Smooth muscle cell of the umbilical artery (primary cell): Measurements from ENCODE around the gene HNRNPL. TPM values are rescaled to one million over a fixed set of nuclear protein-coding genes. Genes with fewer than 3 reads are reported as not detected.

Experiments
- total RNA-seq: library from RNA; depleted of rRNA; stranded (reverse); fragments of >200 nt; gene quantifications from 2 replicates; pipeline ENCODE4 v1.2.3, GENCODE V29; 2014

Gene HNRNPL
- total RNA-seq: 128 and 209 TPM in 2 replicates

DNA sequence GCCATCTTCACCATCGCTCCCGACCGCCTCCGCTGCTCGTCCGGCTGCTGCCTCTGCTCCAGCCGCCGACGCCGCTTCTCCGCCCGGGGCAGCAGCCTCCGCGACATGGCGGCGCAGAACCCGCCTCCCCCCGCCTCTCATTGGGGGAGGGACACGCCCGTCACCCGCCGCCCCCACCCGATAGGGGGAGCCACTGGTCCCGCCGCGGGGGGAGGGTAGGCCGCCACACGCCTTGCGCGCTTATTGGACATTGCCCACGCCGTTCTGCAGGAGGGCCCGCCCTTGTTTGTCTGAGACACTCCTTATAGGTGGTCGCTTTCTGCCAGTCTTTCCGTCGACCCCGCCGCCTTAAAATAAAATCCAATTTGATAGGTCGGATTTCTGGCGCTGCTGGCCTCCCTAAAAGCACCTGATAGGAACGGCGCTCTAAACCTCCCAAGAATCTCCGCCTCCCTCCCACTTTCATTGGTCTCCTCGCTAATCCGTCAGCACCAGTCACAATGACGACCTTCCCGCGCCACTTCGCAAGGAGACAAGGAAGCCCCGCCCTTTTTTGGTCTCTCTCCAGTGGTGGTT, at the start of gene HNRNPL:
Gene HNRNPL, minus strand, starts transcription at position 127 of the 576 bp plus-strand sequence. Its CDS starts 20 bp downstream, at position 107.

DNA sequence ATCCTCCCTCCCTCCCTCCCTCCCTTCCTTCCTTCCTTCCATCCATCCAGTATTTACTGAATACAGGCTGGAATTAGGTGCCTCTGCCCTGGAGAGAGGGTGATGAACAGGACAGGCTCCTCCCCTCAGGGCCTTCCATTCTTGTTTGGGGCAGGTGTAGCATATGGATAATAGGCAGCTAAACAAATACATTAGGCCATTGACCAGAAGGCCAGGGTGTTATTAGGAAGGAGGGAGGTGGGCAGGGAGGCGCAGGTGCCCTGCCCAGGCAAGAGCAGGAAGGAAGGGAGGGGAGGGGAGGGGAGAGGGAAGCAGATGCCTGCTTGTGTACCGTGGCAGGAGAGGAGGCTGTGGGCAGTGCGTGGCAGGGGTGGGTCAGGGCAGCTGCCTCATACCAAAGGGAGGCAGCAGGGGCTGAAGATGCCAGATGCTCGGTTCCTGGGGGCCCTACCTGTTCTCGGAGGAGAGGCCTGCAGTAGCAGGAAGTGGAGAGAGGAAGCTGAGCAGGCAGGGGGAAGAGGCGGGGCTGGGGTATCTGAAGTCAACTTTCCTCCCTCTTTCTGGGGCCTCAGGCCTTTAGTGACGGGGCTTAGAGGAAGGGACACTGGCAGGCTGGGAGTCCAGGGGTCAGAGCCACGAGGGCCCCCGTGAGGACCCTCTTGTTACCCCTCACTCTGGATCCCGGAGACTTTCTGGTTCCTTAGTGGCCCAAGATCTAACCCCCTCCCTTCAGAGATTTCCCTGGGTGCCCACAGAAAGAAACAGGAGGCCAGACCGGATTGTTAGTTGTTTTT, 28.2 kb upstream of the HNRNPL start, which contains the start of gene RINL:
Gene RINL, minus strand, starts transcription at position 495 of the 794 bp plus-strand sequence. CDS start 1,533 bp downstream, outside the sequence.

DNA sequence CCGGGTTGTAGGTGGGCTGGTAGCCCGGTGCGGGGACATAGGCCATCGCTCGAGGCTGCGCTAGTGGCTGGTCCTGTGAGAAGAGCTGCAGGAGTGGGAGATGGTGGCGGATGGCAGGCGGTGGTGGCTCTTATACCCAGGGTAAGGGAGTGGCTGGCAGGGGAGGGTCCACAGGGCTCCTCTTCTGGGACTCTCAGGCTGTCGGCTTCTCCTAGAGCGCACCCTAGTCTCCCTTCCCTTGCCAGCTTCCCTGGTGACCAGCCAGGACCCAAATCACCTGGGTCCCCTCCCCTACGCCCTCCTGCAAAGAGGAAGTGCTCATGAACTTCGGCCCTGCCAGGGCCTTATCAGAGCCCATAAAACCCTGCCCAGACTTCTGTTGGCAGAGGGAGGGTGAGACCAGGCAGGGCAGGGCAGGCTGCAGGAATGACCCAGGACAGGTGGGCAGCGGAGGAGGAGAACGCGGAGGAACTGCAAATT, 36.9 kb downstream of the HNRNPL start, which contains the start of gene LGALS4:
Gene LGALS4, minus strand, starts transcription at position 105 of the 480 bp plus-strand sequence. Its CDS starts 59 bp downstream, at position 46.

DNA sequence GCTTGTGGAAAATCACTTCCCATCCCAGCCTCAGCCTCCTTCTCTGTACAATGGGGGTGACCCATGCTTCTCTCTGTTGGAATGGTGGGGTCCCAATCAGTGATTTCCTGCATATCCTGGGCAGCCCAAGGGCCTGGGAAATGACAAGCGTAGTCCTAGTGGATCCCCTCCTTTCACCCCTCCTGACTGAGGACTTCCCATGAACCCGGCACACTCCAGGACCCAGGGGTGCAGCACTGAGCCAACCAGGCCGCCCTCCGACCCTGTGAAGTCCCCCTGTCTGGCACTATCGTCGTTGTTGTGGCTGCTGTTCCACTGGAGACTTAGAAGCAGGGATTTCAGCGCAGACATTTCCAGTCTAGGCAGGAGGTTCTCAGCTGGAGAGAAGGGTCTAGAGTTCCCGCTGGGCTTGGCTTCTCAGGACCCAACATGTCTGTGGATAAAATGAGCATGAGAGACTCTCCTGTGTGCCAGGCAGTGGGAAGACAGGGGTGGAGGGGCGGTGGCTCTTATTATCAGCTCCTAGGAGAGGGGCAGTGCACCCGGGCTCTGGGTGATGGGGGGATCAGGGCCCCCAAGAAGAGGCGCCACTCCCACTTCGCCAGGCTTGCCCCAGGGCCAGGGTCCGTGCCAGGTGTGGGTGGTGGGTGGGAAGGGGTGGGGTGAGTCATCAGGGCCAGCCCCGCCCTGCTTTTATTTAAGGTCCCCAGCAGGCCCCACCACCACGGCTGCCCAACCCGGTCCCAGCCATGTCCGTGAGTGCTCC, 61.1 kb downstream of the HNRNPL start, which contains the start of gene LGALS7B:
Gene LGALS7B, plus strand, starts transcription at position 723 of the 766 bp plus-strand sequence. Its CDS starts 27 bp downstream, at position 750.

Other genes starting within 250 kb of the HNRNPL start
- not detected in 2 replicates for gene MAP4K1, start 232.0 kb downstream of the HNRNPL start, total RNA-seq
- gene EIF3K, start 230.8 kb downstream of the HNRNPL start, total RNA-seq: 192 and 281 TPM in 2 replicates
- 257 and 911 TPM in 2 replicates for gene ACTN4, start 202.3 kb downstream of the HNRNPL start, total RNA-seq
- 0.30 and 0.46 TPM in 2 replicates for gene CAPN12, start 105.5 kb downstream of the HNRNPL start, total RNA-seq
- not detected in 2 replicates for gene LGALS7, start 76.5 kb downstream of the HNRNPL start, total RNA-seq
- gene LGALS7B, start 60.8 kb downstream of the HNRNPL start, total RNA-seq: not detected in 2 replicates
- not detected in 2 replicates for gene LGALS4, start 37.0 kb downstream of the HNRNPL start, total RNA-seq
- 14.1 and 17.5 TPM in 2 replicates for gene ECH1, start 18.2 kb downstream of the HNRNPL start, total RNA-seq
- 1.2 and 3.9 TPM in 2 replicates for gene RINL, start 28.3 kb upstream of the HNRNPL start, total RNA-seq
- 40.7 and 55.2 TPM in 2 replicates for gene SIRT2, start 49.6 kb upstream of the HNRNPL start, total RNA-seq
- 8.9 and 15.7 TPM in 2 replicates for gene NFKBIB, start 50.0 kb upstream of the HNRNPL start, total RNA-seq
- gene CCER2, start 62.2 kb upstream of the HNRNPL start, total RNA-seq: not detected in 2 replicates
- gene SARS2, start 80.8 kb upstream of the HNRNPL start, total RNA-seq: 10.1 and 14.4 TPM in 2 replicates
- gene MRPS12, start 81.0 kb upstream of the HNRNPL start, total RNA-seq: 27.3 and 28.2 TPM in 2 replicates
- gene FBXO17, start 125.8 kb upstream of the HNRNPL start, total RNA-seq: 19.6 and 21.5 TPM in 2 replicates
- gene FBXO27, start 182.6 kb upstream of the HNRNPL start, total RNA-seq: 3.3 and 6.4 TPM in 2 replicates
- gene ACP7, start 234.4 kb upstream of the HNRNPL start, total RNA-seq: under 0.01 and 0.65 TPM in 2 replicates